Ammon's horn (tissue), 1 donor: ENCODE data around the gene NLGN3.
"Not testable (repeated sequence)": the region's sequence is repeated elsewhere in the genome, so short reads cannot be mapped to it uniquely, and the experiment has no call there.

Experiments used
- DNase-seq: peaks from one replicate; pipeline ENCODE4 v3.0.0-alpha.2; 2016; ENCODE audit warnings: low spot score

Gene NLGN3

GRCh38 chrX:71169586-71169985 lies 24.9 kb downstream of the NLGN3 start:
- no peak for DNase-seq

GRCh38 chrX:71170660-71171059 lies 26.0 kb downstream of the NLGN3 start:
- no peak for DNase-seq

GRCh38 chrX:71171110-71171801 lies 26.6 kb downstream of the NLGN3 start:
- no peak for DNase-seq

GRCh38 chrX:71173440-71173839 lies 28.8 kb downstream of the NLGN3 start:
- DNase-seq, result no peak

GRCh38 chrX:71174795-71175194 lies 30.2 kb downstream of the NLGN3 start:
- no peak for DNase-seq

- DNase-seq, result no peak
These were observed 30.9 kb downstream of the NLGN3 start for GRCh38 chrX:71175531-71175930.

GRCh38 chrX:71177327-71177726 lies 32.7 kb downstream of the NLGN3 start:
- DNase-seq, result no peak

- peak; percentile 84 for DNase-seq
These were observed 34.3 kb downstream of the NLGN3 start for GRCh38 chrX:71178908-71179307.

GRCh38 chrX:71180579-71181265 lies 36.1 kb downstream of the NLGN3 start:
- not testable (repeated sequence) for DNase-seq

GRCh38 chrX:71181558-71181909 lies 36.9 kb downstream of the NLGN3 start:
- no peak for DNase-seq

- peak; percentile 94 for DNase-seq
These were observed 37.5 kb downstream of the NLGN3 start for GRCh38 chrX:71181910-71182799.

- DNase-seq, result no peak
These were observed 38.2 kb downstream of the NLGN3 start for GRCh38 chrX:71182871-71183270.

GRCh38 chrX:71183341-71183740 lies 38.7 kb downstream of the NLGN3 start:
- DNase-seq, result no peak

- DNase-seq, result no peak
These were observed 39.5 kb downstream of the NLGN3 start for GRCh38 chrX:71184092-71184491.

- no peak for DNase-seq
These were observed 40.3 kb downstream of the NLGN3 start for GRCh38 chrX:71184803-71185495.

- DNase-seq, result no peak
These were observed 46.6 kb downstream of the NLGN3 start for GRCh38 chrX:71191248-71191647.

- no peak for DNase-seq
These were observed 51.5 kb downstream of the NLGN3 start for GRCh38 chrX:71195964-71196649.

GRCh38 chrX:71198066-71198465 lies 53.4 kb downstream of the NLGN3 start:
- peak; percentile 12 for DNase-seq

- DNase-seq, result no peak
These were observed 54.8 kb downstream of the NLGN3 start for GRCh38 chrX:71199252-71200008.

- no peak for DNase-seq
These were observed 66.2 kb downstream of the NLGN3 start for GRCh38 chrX:71210816-71211215.

- no peak for DNase-seq
These were observed 67.9 kb downstream of the NLGN3 start for GRCh38 chrX:71212536-71212935.
